ENCODE results near the gene CACNA1B.

The CACNA1B gene

DNA sequence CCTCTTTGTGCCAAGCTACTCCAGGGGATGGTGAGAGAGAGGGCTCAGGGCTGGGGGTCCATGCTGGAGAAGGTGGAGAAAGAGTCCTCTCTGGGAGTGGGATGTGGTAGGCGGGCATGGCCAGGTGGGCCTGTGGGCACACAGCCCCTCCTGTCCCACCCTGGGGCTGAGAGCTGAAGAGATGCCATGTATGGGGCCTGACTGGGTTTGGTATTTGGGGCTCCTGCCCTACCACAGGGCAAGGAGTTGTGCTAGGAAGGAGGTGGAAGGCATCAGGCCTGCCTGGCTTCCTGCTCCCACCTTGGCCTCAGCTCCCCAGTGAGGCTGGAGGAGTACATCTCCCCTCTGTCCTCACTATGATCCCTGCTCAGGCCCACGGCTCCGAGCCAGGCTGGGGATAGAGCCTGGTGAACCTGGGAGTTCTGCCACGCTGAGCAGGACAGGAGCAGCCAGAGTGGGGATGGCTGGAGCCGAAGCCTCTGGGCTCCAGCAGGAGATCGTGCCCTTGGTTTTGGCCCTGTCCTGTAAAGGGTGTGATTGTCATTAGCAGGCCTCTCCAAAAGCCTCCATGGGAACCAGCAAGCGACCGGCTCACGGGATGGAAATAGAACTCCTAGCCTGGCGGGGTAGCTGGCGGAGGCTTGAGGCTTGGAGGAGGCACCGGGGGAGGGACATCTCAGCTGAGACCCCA is 75.5 kb downstream of the CACNA1B start:
- Histone ChIP-seq H2AFZ (ENCODE audit: low read depth, low read length) (no peak overlapping the region), H3K9ac (ENCODE audit: low read length) (no peak overlapping the region), H3K4me1 (ENCODE audit: control insufficient read depth, insufficient read depth, low read depth, low read length) (peaks cover 3% of the 10 kb centered on the region), H3K23ac (ENCODE audit: low read length in 2 of 2) (no peak overlapping the region), H3K27me3 (ENCODE audit: control insufficient read depth in 1 of 2, insufficient read depth in 1 of 2, low read length in 2 of 2) (no peaks in the 10 kb centered on the region), H2BK5ac (ENCODE audit: low read depth, low read length, poor library complexity, severe bottlenecking) (no peak overlapping the region), H4K91ac (ENCODE audit: low read length) (no peak overlapping the region), H3K18ac (ENCODE audit: low read depth in 1 of 2, low read length in 2 of 2) (no peak overlapping the region), H3K14ac (ENCODE audit: low read length in 2 of 2) (no peak overlapping the region), H3K27ac (ENCODE audit: low read length, poor library complexity, severe bottlenecking) (no peak overlapping the region), H2BK15ac (ENCODE audit: low read depth, poor library complexity, severe bottlenecking) (no peak overlapping the region), H3K36me3 (ENCODE audit: control insufficient read depth in 1 of 2, insufficient read depth in 2 of 2, low read depth in 1 of 2, low read length in 2 of 2) (peaks cover 0 to 3% of the 10 kb centered on the region in 2 experiments), H2BK12ac (ENCODE audit: low read length in 2 of 2) (no peak overlapping the region), H2BK120ac (ENCODE audit: low read depth, low read length) (no peak overlapping the region), H3K79me1 (replicated peaks; ENCODE audit: low read length, poor library complexity, severe bottlenecking) (no peaks in the 10 kb centered on the region), H2AK5ac (ENCODE audit: low read length, severe bottlenecking) (no peak overlapping the region), H4K8ac (ENCODE audit: low read length) (no peak overlapping the region), H3K4me3 (ENCODE audit: insufficient read depth in 1 of 2, low read depth in 1 of 2, low read length in 2 of 2) (no peak overlapping the region), H3K4me2 (ENCODE audit: low read length, poor library complexity, severe bottlenecking) (no peak overlapping the region), H3K9me3 (ENCODE audit: control insufficient read depth, low read length) (no peaks in the 10 kb centered on the region), H3K4ac (ENCODE audit: low read depth in 1 of 2, low read length in 2 of 2) (no peak overlapping the region)
- no peak for DNase-seq
- 86% methylated on average over 12 of the region's 12 CpGs for WGBS

GRCh38 chr9:137953683-137954438 is 76.3 kb downstream of the CACNA1B start:
- Histone ChIP-seq H2BK120ac (ENCODE audit: low read depth, low read length) (no peak overlapping the region), H4K8ac (ENCODE audit: low read length) (no peak overlapping the region), H3K9me3 (ENCODE audit: control insufficient read depth, low read length) (no peaks in the 10 kb centered on the region), H3K9ac (ENCODE audit: low read length) (no peak overlapping the region), H3K36me3 (ENCODE audit: control insufficient read depth in 1 of 2, insufficient read depth in 2 of 2, low read depth in 1 of 2, low read length in 2 of 2) (peaks cover 0 to 3% of the 10 kb centered on the region in 2 experiments), H3K4ac (ENCODE audit: low read depth in 1 of 2, low read length in 2 of 2) (no peak overlapping the region), H2BK5ac (ENCODE audit: low read depth, low read length, poor library complexity, severe bottlenecking) (no peak overlapping the region), H3K4me2 (ENCODE audit: low read length, poor library complexity, severe bottlenecking) (no peak overlapping the region), H4K91ac (ENCODE audit: low read length) (no peak overlapping the region), H3K27ac (ENCODE audit: low read length, poor library complexity, severe bottlenecking) (no peak overlapping the region), H2AFZ (ENCODE audit: low read depth, low read length) (no peak overlapping the region), H3K14ac (ENCODE audit: low read length in 2 of 2) (no peak overlapping the region), H2BK12ac (ENCODE audit: low read length in 2 of 2) (no peak overlapping the region), H2BK15ac (ENCODE audit: low read depth, poor library complexity, severe bottlenecking) (no peak overlapping the region), H3K4me1 (ENCODE audit: control insufficient read depth, insufficient read depth, low read depth, low read length) (peaks cover 2% of the 10 kb centered on the region), H3K27me3 (ENCODE audit: control insufficient read depth in 1 of 2, insufficient read depth in 1 of 2, low read length in 2 of 2) (no peaks in the 10 kb centered on the region), H3K23ac (ENCODE audit: low read length in 2 of 2) (no peak overlapping the region), H3K4me3 (ENCODE audit: insufficient read depth in 1 of 2, low read depth in 1 of 2, low read length in 2 of 2) (no peak overlapping the region), H3K79me1 (replicated peaks; ENCODE audit: low read length, poor library complexity, severe bottlenecking) (no peaks in the 10 kb centered on the region), H2AK5ac (ENCODE audit: low read length, severe bottlenecking) (no peak overlapping the region), H3K18ac (ENCODE audit: low read depth in 1 of 2, low read length in 2 of 2) (no peak overlapping the region)
- no peak for DNase-seq
- 91% methylated on average over 9 of the region's 10 CpGs for WGBS

DNA sequence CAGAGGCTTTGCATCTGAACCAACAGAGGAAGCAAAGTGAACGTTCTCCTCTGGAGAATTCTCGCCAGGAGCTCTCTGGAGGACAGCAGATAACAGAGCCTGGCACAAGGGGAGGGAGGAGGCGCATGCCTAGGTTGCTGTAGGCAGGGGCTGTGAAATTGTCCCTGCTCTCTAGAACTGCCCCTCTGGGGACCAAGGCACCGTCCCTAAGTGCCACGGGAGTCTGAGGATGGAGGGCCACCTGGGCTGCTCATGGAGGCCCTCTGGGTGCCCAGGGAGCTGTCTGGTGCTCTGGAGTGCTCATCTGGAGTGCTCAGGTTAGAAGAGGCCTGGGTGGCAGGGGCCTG is 77.6 kb downstream of the CACNA1B start:
- no peak overlapping the region for H3K9ac ChIP-seq (ENCODE audit: low read length)
- no peak overlapping the region for H2AFZ ChIP-seq (ENCODE audit: low read depth, low read length)
- no peaks in the 10 kb centered on the region for H3K79me1 ChIP-seq (replicated peaks; ENCODE audit: low read length, poor library complexity, severe bottlenecking)
- DNase-seq = no peak
- no peaks in the 10 kb centered on the region for H3K27me3 ChIP-seq (ENCODE audit: control insufficient read depth in 1 of 2, insufficient read depth in 1 of 2, low read length in 2 of 2)
- H3K9me3 ChIP-seq (ENCODE audit: control insufficient read depth, low read length) = no peaks in the 10 kb centered on the region
- no peak overlapping the region for H2BK5ac ChIP-seq (ENCODE audit: low read depth, low read length, poor library complexity, severe bottlenecking)
- H2BK120ac ChIP-seq (ENCODE audit: low read depth, low read length) = no peak overlapping the region
- no peak overlapping the region for H2AK5ac ChIP-seq (ENCODE audit: low read length, severe bottlenecking)
- H3K4me1 ChIP-seq (ENCODE audit: control insufficient read depth, insufficient read depth, low read depth, low read length) = no peaks in the 10 kb centered on the region
- H2BK15ac ChIP-seq (ENCODE audit: low read depth, poor library complexity, severe bottlenecking) = no peak overlapping the region
- no peak overlapping the region for H4K91ac ChIP-seq (ENCODE audit: low read length)
- H2BK12ac ChIP-seq (ENCODE audit: low read length in 2 of 2) = no peak overlapping the region
- no peak overlapping the region for H3K14ac ChIP-seq (ENCODE audit: low read length in 2 of 2)
- H3K4me3 ChIP-seq (ENCODE audit: insufficient read depth in 1 of 2, low read depth in 1 of 2, low read length in 2 of 2) = no peak overlapping the region
- no peak overlapping the region for H3K4me2 ChIP-seq (ENCODE audit: low read length, poor library complexity, severe bottlenecking)
- no peak overlapping the region for H3K27ac ChIP-seq (ENCODE audit: low read length, poor library complexity, severe bottlenecking)
- H3K4ac ChIP-seq (ENCODE audit: low read depth in 1 of 2, low read length in 2 of 2) = no peak overlapping the region
- no peak overlapping the region for H4K8ac ChIP-seq (ENCODE audit: low read length)
- 62% methylated on average over 5 of the region's 5 CpGs for WGBS
- H3K23ac ChIP-seq (ENCODE audit: low read length in 2 of 2) = no peak overlapping the region
- H3K18ac ChIP-seq (ENCODE audit: low read depth in 1 of 2, low read length in 2 of 2) = no peak overlapping the region
- H3K36me3 ChIP-seq (ENCODE audit: control insufficient read depth in 1 of 2, insufficient read depth in 2 of 2, low read depth in 1 of 2, low read length in 2 of 2) = no peaks in the 10 kb centered on the region

DNA sequence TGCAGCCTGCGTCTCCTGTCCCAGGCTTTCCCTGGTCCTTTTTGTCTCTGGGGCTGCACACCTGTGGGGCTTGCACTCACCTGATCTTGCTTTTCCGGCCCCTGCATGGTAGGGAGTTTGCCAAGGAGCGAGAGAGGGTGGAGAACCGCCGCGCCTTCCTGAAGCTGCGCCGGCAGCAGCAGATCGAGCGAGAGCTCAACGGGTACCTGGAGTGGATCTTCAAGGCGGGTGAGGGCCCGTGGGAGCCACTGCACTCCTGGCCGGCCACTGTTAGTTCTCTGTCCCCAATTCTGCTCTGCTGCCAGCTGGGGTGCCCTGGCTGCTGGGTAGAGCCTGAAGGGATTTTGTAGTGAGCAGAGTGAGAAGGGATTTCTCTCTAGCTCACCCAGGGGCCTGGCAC is 78.0 kb downstream of the CACNA1B start:
- no peak overlapping the region for H3K4me3 ChIP-seq (ENCODE audit: insufficient read depth in 1 of 2, low read depth in 1 of 2, low read length in 2 of 2)
- no peak overlapping the region for H3K14ac ChIP-seq (ENCODE audit: low read length in 2 of 2)
- H3K9ac ChIP-seq (ENCODE audit: low read length) = no peak overlapping the region
- H3K79me1 ChIP-seq (replicated peaks; ENCODE audit: low read length, poor library complexity, severe bottlenecking) = no peaks in the 10 kb centered on the region
- H2BK15ac ChIP-seq (ENCODE audit: low read depth, poor library complexity, severe bottlenecking) = no peak overlapping the region
- H2AFZ ChIP-seq (ENCODE audit: low read depth, low read length) = no peak overlapping the region
- no peak overlapping the region for H2BK5ac ChIP-seq (ENCODE audit: low read depth, low read length, poor library complexity, severe bottlenecking)
- no peak for DNase-seq
- H3K23ac ChIP-seq (ENCODE audit: low read length in 2 of 2) = no peak overlapping the region
- no peaks in the 10 kb centered on the region for H3K4me1 ChIP-seq (ENCODE audit: control insufficient read depth, insufficient read depth, low read depth, low read length)
- no peak overlapping the region for H4K8ac ChIP-seq (ENCODE audit: low read length)
- H2BK12ac ChIP-seq (ENCODE audit: low read length in 2 of 2) = no peak overlapping the region
- H3K36me3 ChIP-seq (ENCODE audit: control insufficient read depth in 1 of 2, insufficient read depth in 2 of 2, low read depth in 1 of 2, low read length in 2 of 2) = no peaks in the 10 kb centered on the region
- H3K18ac ChIP-seq (ENCODE audit: low read depth in 1 of 2, low read length in 2 of 2) = no peak overlapping the region
- H2AK5ac ChIP-seq (ENCODE audit: low read length, severe bottlenecking) = no peak overlapping the region
- no peaks in the 10 kb centered on the region for H3K9me3 ChIP-seq (ENCODE audit: control insufficient read depth, low read length)
- H2BK120ac ChIP-seq (ENCODE audit: low read depth, low read length) = no peak overlapping the region
- H3K27ac ChIP-seq (ENCODE audit: low read length, poor library complexity, severe bottlenecking) = no peak overlapping the region
- WGBS = 93% methylated on average over 14 of the region's 14 CpGs
- no peak overlapping the region for H3K4ac ChIP-seq (ENCODE audit: low read depth in 1 of 2, low read length in 2 of 2)
- H4K91ac ChIP-seq (ENCODE audit: low read length) = no peak overlapping the region
- H3K27me3 ChIP-seq (ENCODE audit: control insufficient read depth in 1 of 2, insufficient read depth in 1 of 2, low read length in 2 of 2) = no peaks in the 10 kb centered on the region
- no peak overlapping the region for H3K4me2 ChIP-seq (ENCODE audit: low read length, poor library complexity, severe bottlenecking)
